ENCODE results near the gene PPP2R2C.

PPP2R2C gene

DNA sequence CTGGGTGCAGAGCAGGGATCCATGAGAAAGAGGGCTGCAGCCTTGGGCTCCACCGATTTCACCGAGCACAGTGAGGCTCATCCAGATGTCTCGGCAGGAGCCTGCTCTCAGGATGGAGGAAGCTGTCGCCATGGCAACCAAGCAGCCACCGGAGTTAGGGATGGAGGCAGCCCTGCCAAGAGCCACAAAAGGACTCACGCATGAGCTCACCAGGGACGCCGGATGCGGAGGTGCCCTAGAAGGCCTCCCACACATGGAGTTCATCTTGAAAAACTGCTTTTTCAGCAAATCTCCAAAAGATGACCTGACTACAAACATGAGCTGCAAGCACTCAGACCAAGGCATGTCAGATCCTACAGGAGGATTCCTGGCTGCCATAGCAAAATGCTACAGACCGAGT is 112.0 kb downstream of the PPP2R2C start:
- peak; percentile 67 for DNase-seq

DNA sequence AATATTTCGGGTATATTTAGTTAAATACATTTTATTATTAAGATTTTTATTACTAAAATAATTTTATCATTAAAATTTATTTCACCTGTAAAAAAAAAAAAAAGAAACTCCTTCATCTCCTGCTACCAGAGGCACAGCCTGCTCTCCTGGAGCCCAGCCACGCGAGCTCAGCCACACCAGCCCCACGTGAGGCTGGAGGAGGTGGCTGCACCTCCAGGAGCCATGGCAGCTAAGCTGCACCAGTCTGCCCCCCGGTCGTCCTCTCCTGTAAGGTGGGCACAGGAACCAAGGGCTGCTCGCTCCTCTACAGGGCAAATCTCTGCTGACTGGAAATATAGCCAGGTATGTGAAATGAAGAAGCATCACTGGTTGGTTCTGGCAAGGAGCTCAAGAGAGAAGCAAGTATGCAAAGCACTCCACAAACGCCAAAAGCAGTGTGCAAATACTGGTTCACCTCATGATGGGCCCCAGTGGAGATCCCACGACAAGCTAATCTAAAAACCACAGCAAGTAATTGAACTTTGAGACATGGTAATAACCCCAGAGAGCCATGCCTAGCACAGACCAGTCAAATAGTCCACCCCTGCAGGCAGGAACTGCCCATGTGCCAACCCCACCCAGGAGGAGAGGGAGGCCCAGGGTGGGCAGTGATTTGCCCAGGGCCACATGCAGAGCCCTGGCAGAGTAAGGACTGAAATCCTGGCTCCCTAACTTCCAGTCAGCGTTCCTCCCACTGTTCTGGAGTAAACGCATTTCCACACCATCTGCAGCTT is 112.7 kb downstream of the PPP2R2C start:
- no peak for DNase-seq

DNA sequence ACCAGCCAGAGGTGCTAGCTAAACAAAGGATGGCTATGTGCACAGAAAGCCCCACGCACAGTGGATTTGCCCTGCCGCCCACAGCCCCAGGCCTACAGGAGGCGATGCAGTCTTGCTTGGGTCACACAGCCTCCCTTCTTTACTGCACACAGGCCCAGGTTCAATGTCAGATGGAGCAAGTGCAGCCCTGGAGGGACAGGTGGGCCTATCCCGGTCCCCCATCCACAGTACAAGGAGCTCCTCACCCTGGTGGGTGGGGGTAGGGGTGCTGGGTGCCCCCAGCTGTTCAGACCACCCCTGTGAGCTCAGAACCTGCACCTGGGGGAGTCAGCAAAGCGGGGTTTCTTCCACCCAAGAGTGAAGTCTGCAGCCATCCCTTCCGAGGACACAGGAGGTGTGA is 114.9 kb downstream of the PPP2R2C start:
- DNase-seq: no peak

- no peak for DNase-seq
Measured at GRCh38 chr4:6356076-6356560, 116.3 kb downstream of the PPP2R2C start.

DNA sequence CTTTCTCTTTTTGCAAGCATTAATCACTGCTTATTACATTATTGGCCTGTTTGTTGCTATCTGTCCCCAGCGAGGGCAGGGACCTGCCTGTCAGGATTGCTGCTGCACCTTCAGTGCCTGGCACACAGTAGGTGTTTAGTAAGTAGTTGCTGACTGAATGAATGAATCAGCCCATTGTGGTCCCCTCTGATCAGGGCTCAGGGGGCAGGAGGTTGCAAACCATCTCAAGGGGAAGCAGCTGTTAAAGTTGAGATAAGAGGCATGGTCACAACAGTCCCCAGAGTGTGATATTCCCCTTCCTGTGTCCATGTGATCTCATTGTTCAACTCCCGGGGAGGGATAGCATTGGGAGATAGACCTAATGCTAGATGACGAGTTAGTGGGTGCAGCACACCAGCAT is 117.4 kb downstream of the PPP2R2C start:
- DNase-seq: peak; percentile 9

DNA sequence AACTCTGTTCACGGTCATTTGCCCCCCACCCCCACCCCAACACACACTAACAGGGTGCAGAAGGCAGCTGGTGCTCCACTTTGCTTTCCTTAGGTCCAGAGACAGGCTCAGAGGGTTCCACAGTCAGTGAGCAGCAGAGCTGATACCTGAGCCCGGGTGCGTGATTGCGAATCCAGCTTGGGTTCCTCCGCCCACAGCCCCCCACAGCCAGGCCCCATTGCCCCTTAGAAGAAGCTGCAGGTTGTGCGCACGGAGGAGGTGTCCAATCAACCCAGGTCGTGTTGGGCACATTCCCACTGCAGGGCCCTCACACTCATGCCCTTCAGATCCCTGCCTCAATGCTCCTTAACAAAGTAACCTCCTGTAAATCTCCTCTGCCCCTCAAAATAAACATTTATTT is 117.8 kb downstream of the PPP2R2C start:
- DNase-seq: no peak

DNA sequence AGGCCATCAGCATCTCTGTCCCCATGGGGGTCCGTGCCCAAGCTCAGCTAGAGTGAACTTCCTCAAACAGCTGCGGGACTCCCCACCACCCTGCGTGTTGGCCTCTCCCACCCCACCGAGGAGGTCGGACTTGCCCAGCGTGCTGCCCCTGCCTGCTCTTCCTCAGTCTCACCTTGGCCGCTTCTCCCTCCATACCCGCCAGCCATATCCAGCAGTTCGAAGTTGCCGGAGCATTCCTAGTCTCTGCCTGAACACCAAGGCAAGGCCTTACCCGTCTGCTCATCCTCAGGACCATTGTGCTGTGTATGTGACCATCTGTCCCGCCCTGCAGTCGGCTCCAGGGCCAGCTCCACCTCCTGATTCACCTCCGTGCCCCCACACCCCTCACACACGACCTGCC is 118.3 kb downstream of the PPP2R2C start:
- DNase-seq: peak; percentile 12

DNA sequence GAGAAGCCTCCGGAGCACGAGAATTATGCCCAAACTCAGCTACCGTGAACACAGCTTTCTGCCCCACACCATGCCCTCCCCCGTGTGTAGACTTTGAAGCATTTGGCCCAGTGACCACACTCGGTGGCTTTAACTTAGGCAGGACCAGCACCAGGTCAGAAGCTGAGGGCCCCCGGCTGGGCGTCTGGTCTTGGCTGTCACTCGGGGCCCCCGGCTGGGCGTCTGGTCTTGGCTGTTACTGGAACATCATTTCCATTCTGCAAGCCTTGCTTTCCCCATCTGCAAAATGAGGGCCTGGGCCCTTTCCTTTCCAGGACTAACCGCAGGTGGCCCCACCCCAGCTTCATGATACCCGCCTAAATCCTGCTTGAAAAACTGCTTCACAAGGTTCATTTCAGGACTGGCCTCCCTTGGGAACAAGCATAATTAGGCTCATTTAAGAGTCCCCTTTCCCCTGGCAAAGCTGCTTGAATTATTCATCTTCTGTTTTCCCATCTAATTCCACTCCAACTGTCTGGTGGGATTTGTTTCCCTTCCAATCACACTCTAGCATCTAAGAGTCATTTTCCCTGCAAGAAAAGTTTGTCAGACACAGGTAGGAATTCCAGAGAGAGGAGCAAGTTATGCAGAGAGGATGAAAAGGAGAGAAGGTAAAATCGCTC is 120.3 kb downstream of the PPP2R2C start:
- peak; percentile 75 for DNase-seq

- DNase-seq: no peak
Measured at GRCh38 chr4:6351246-6352000, 121.0 kb downstream of the PPP2R2C start.

- DNase-seq: no peak
Measured at GRCh38 chr4:6350646-6351045, 121.8 kb downstream of the PPP2R2C start.

GRCh38 chr4:6349896-6350603 is 122.4 kb downstream of the PPP2R2C start:
- DNase-seq: no peak

GRCh38 chr4:6348408-6348807 is 124.0 kb downstream of the PPP2R2C start:
- DNase-seq: no peak

- no peak for DNase-seq
Measured at GRCh38 chr4:6347511-6348045, 124.8 kb downstream of the PPP2R2C start.

DNA sequence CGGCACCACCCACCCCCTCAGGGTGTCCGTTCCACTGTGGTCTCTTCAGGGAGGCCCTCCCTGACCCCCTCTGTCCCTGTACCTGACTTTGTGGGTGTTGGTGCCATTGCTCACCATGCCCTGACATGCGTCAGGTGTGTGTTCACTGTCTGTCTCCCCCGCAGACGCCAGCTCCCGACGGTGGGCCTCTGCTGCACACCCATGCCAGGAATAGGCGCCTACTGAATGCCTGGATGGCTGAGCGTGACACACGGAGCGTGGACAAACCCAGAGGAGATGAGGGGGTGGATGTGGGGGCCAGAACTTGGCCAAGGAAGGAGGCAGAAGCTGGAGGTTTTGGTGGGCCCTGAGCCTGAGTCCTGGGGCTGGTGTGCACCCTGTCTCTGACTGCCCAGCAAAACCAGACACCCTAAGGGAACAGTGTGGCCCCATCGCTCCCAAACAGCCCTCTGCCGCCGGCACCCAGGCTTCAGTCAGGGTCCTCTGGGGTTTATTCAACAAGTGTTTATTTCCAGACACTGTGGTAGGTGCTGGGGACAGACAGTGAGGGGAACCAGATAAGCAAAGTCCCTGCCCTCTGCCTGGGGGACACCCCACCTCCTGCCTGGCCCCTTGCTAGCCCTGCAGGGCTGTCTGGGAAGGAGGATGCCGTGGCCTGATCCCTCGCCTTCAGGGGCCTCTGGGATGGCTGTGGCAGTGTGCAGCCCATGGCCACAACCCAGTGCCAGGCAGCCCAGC is 125.9 kb downstream of the PPP2R2C start:
- no peak for DNase-seq

- no peak for DNase-seq
Measured at GRCh38 chr4:6345866-6346265, 126.5 kb downstream of the PPP2R2C start.

DNA sequence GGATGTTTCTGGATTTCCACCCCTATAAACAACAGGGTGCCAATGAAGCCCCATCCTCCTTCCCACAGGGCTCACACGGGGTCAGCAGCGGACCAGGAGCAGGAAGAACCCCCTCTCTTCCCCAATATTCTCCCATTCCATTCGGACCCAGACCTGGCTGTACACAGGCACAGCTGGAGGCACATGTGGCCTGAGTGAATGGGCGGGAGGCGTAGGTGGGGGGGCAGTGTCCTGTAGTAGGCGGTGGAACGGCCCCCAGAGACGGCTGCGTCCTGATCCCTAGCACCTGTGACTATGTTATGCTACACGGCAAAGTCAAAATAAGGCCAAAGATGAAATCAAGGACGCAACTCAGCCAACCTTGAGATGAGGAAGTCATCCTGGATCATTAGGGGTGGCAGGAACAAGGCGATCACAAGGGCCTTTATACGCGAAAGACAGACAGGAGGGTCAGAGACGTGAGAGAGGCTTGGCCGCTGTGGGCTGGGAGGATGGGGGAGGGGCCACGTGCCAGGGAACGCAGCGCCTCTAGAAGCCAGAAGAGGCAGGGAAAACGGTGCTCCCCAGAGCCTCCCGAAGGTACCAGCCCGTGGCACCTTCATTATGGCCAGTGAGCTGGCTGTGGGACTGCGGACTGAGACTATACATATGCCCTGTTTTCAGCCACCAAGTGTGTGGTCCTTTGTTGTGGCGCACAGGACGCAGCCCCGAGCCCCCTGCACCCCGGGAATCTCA is 127.2 kb downstream of the PPP2R2C start:
- no peak for DNase-seq

- DNase-seq: peak; percentile 24
Measured at GRCh38 chr4:6343939-6344408, 128.4 kb downstream of the PPP2R2C start.

DNA sequence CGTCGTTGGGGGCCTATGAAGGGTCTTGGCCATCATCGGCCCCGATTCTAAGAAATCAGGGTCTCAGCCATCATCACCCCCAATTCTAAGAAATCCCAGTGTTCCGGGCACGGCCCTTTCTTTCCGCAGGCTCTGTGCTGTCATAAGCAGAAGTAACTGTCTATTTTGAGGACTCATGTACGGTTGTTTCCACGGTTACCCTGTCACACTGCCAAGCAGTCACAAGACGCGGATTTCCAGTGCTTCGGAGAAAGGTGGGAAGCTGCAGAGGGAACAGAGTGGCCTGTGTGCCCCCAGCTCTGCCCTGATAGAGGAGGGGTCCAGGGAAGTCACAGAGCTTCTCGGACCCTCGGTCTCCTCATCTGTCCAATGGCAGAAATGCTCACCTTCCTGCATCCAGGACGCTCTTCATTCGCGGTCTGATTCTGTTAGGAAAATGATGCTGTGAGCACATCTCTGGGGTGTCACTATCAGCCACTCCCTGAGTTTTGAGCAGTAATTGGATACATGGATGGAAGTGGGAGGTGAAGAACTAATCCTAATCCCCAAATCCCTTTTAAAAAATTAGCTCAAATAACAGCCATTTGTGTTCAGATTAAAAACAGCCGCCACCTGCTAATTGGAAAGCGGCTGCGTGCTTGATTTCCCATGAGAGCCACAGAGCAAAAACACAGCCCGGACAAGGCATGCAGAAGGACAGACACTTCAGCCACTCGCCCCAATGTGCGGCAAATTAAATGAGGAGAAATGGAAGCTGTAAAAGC is 129.7 kb downstream of the PPP2R2C start:
- DNase-seq: peak; percentile 78

DNA sequence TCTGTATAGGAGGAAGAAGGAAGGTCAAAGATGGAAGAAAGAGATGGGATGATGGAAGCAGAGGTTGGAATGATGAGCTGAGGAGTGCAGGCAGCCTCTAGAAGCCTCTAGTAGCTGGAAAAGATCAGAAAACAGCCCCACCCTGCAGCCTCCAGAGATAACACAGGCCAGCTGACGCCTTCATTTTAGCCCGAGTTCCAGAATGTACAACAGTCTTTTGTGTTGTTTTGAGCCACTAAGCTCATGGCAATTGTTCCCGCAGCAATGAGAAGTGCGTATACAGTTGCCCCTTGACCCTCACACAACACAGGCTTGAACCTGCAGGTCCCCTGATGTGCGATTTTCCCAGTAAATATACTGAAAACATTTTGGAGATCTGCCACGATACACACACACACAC is 130.7 kb downstream of the PPP2R2C start:
- DNase-seq: no peak

GRCh38 chr4:6340446-6341015 is 131.9 kb downstream of the PPP2R2C start:
- DNase-seq: no peak

Measured in NCI-H2171 treated with DMSO at 0.1 percent for 48 hours (cell line).